Measurements from ENCODE around the gene DNAJC11. TPM values are rescaled to one million over a fixed set of nuclear protein-coding genes. Genes with fewer than 3 reads are reported as not detected.

Gene DNAJC11
- total RNA-seq, 2 donors from 2014 or later = 64.7 to 71.1 TPM

DNA sequence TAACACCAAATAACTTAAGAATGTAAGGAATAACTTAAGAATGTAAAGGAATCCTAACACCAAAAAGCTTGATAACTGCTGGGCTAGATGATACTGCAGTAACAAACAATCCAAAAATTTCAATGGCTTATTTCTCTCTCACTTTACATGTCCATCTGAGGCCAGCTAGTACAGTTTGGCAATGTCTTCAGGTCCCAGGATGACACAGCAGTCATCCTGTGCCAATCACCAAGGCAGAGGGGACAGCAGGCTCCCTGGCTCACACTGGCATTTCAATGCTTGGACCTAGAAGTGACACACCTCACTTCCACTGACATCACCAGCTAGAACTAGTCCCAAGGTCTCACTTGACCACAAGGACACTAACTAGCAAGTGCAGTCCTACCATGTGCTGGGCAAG lies 15.3 kb downstream of the DNAJC11 start:
- no peak overlapping the region for H3K27ac ChIP-seq (ENCODE audit: low read depth, low read length)
- H3K9me3 Mint-ChIP-seq = no peaks in the 10 kb centered on the region
- peaks cover 14% of the 10 kb centered on the region for H3K36me3 ChIP-seq (ENCODE audit: control insufficient read depth, insufficient read depth, low read length)
- no peak for DNase-seq
- no peak overlapping the region for H3K9ac ChIP-seq (ENCODE audit: extremely low read depth, low read length, poor library complexity, severe bottlenecking)
- peaks cover 16% of the 10 kb centered on the region for H3K4me1 Mint-ChIP-seq
- no peak overlapping the region for H3K4me3 Mint-ChIP-seq
- peaks cover 13% of the 10 kb centered on the region for H3K36me3 Mint-ChIP-seq (ENCODE audit: low read depth)
- no peak overlapping the region for H3K4me3 ChIP-seq (ENCODE audit: low read length)
- H3K4me1 ChIP-seq (ENCODE audit: control insufficient read depth, insufficient read depth, low read length) = no peaks in the 10 kb centered on the region
- no peaks in the 10 kb centered on the region for H3K27me3 Mint-ChIP-seq (ENCODE audit: insufficient read depth)
- H3K9me3 ChIP-seq (ENCODE audit: control insufficient read depth, low read length) = no peaks in the 10 kb centered on the region
- TF ChIP-seq, protein P1, sequence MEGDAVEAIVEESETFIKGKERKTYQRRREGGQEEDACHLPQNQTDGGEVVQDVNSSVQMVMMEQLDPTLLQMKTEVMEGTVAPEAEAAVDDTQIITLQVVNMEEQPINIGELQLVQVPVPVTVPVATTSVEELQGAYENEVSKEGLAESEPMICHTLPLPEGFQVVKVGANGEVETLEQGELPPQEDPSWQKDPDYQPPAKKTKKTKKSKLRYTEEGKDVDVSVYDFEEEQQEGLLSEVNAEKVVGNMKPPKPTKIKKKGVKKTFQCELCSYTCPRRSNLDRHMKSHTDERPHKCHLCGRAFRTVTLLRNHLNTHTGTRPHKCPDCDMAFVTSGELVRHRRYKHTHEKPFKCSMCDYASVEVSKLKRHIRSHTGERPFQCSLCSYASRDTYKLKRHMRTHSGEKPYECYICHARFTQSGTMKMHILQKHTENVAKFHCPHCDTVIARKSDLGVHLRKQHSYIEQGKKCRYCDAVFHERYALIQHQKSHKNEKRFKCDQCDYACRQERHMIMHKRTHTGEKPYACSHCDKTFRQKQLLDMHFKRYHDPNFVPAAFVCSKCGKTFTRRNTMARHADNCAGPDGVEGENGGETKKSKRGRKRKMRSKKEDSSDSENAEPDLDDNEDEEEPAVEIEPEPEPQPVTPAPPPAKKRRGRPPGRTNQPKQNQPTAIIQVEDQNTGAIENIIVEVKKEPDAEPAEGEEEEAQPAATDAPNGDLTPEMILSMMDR (conservative IDR thresholded peaks at IDR 0.05) = no peak
- peak overlapping the region; percentile 62 for H3K27ac Mint-ChIP-seq
- H3K27me3 ChIP-seq (ENCODE audit: control insufficient read depth, insufficient read depth, low read length, poor library complexity, severe bottlenecking) = no peaks in the 10 kb centered on the region

DNA sequence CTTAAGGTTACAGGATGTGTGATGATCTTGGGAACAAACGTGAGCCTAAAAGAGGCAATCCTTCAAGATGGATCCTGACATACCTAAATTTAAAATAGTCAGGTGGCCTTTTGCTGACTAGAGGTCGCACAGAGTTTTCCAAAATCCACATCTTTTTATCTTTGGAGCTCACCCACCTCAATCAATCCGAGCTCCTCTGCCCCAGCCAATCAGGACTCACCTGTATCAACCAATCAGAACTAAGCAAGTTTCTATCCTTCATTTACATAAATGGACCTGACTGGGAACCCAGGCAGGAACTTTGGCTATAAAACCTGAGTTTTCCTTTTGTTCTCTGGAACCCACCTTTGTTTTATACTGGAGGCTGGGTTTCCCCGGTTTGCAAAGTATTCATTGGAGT lies 16.2 kb downstream of the DNAJC11 start:
- no peak overlapping the region for H3K27ac ChIP-seq (ENCODE audit: low read depth, low read length)
- no peak overlapping the region for H3K4me3 Mint-ChIP-seq
- WGBS, 2 experiments (ENCODE audit: insufficient coverage in 1 of 2, insufficient read length in 1 of 2) = 94% methylated on average over 2 to 4 of the region's 4 CpGs

DNA sequence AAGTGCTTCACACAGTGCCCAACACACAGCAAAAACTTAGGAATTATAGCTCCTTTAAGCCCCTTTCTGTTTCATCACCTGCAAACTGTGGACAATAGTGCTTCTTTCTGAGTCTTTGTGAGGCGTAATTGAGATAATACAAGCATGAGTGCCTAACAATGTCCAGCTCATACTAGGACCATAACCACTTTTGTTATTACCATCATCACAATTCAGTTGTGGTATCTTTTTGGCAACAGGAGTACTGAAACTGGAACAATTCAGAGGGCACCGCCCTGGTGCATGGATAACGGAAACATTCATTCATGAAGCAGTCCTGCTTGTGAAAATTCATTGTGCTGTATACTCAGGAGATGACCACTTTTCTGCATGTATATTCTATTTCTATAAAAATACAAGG lies 18.2 kb downstream of the DNAJC11 start:
- H3K27me3 Mint-ChIP-seq (ENCODE audit: insufficient read depth) = no peaks in the 10 kb centered on the region
- no peak overlapping the region for H3K4me3 Mint-ChIP-seq
- no peaks in the 10 kb centered on the region for H3K9me3 ChIP-seq (ENCODE audit: control insufficient read depth, low read length)
- no peaks in the 10 kb centered on the region for H3K4me1 ChIP-seq (ENCODE audit: control insufficient read depth, insufficient read depth, low read length)
- no peak overlapping the region for H3K4me3 ChIP-seq (ENCODE audit: low read length)
- peaks cover 29% of the 10 kb centered on the region for H3K36me3 ChIP-seq (ENCODE audit: control insufficient read depth, insufficient read depth, low read length)
- H3K27ac Mint-ChIP-seq = no peak overlapping the region
- no peaks in the 10 kb centered on the region for H3K27me3 ChIP-seq (ENCODE audit: control insufficient read depth, insufficient read depth, low read length, poor library complexity, severe bottlenecking)
- H3K9me3 Mint-ChIP-seq = no peaks in the 10 kb centered on the region
- peaks cover 12% of the 10 kb centered on the region for H3K4me1 Mint-ChIP-seq
- TF ChIP-seq, protein P1 (conservative IDR thresholded peaks at IDR 0.05) = no peak
- H3K36me3 Mint-ChIP-seq (ENCODE audit: low read depth) = peaks cover 25% of the 10 kb centered on the region
- DNase-seq = no peak
- H3K9ac ChIP-seq (ENCODE audit: extremely low read depth, low read length, poor library complexity, severe bottlenecking) = no peak overlapping the region
- no peak overlapping the region for H3K27ac ChIP-seq (ENCODE audit: low read depth, low read length)
- WGBS, 2 experiments (ENCODE audit: insufficient coverage in 1 of 2, insufficient read length in 1 of 2) = 93 to 94% methylated on average over 2 to 3 of the region's 3 CpGs

More for the DNA sequence above, 16.2 kb downstream of the DNAJC11 start:
- peaks cover 13% of the 10 kb centered on the region for H3K36me3 Mint-ChIP-seq (ENCODE audit: low read depth)
- no peaks in the 10 kb centered on the region for H3K27me3 ChIP-seq (ENCODE audit: control insufficient read depth, insufficient read depth, low read length, poor library complexity, severe bottlenecking)
- no peaks in the 10 kb centered on the region for H3K9me3 ChIP-seq (ENCODE audit: control insufficient read depth, low read length)
- no peak overlapping the region for H3K9ac ChIP-seq (ENCODE audit: extremely low read depth, low read length, poor library complexity, severe bottlenecking)
- peaks cover 16% of the 10 kb centered on the region for H3K4me1 Mint-ChIP-seq
- H3K27me3 Mint-ChIP-seq (ENCODE audit: insufficient read depth) = no peaks in the 10 kb centered on the region
- H3K36me3 ChIP-seq (ENCODE audit: control insufficient read depth, insufficient read depth, low read length) = peaks cover 16% of the 10 kb centered on the region
- peak overlapping the region; percentile 53 for H3K27ac Mint-ChIP-seq
- H3K4me3 ChIP-seq (ENCODE audit: low read length) = no peak overlapping the region
- DNase-seq = no peak
- H3K9me3 Mint-ChIP-seq = no peaks in the 10 kb centered on the region
- TF ChIP-seq, protein P1 (conservative IDR thresholded peaks at IDR 0.05) = no peak
- no peaks in the 10 kb centered on the region for H3K4me1 ChIP-seq (ENCODE audit: control insufficient read depth, insufficient read depth, low read length)

All from endodermal cell (in vitro differentiated cells).